T-helper 2 cell (primary cell): Measurements from ENCODE around the gene PRCP.
A peak's percentile ranks its signal among the peaks of the same experiment; 100 is the strongest.
"Not testable (repeated sequence)": the region's sequence is repeated elsewhere in the genome, so short reads cannot be mapped to it uniquely, and the experiment has no call there.

ENCODE experiments used
- DNase-seq, 5 experiments: peaks; one replicate each; pipeline versions ENCODE4 v3.0.0 to v3.0.0-alpha.2; 2012 to 2022
- total RNA-seq, 2 donors: gene quantifications; one replicate each; lab custom pipeline; 2026; lab: John Stamatoyannopoulos, UW

Gene PRCP
- 22.4 to 24.6 reads per million in 2 donors for total RNA-seq

GRCh38 chr11:82900277-82901164 is at the start of gene PRCP:
PRCP (minus strand) TSS chr11:82900430; CDS start chr11:82900402, 28 bp downstream.
- peak; percentile 82 to 96 (median 92) for DNase-seq

GRCh38 chr11:82949352-82949751 is 49.1 kb upstream of the PRCP start:
- no peak for DNase-seq

GRCh38 chr11:82945682-82946081 is 45.5 kb upstream of the PRCP start:
- no peak for DNase-seq

GRCh38 chr11:82945041-82945440 is 44.8 kb upstream of the PRCP start:
- DNase-seq, result not testable (repeated sequence)

GRCh38 chr11:82944198-82944597 is 44.0 kb upstream of the PRCP start:
- no peak for DNase-seq

- not testable (repeated sequence) for DNase-seq
Measured at GRCh38 chr11:82943430-82943829, 43.2 kb upstream of the PRCP start.

- DNase-seq, result no peak
Measured at GRCh38 chr11:82942376-82942775, 42.1 kb upstream of the PRCP start.

GRCh38 chr11:82939456-82939855 is 39.2 kb upstream of the PRCP start:
- no peak for DNase-seq

GRCh38 chr11:82937554-82937953 is 37.3 kb upstream of the PRCP start:
- DNase-seq, result no peak

- DNase-seq, result no peak
Measured at GRCh38 chr11:82936261-82936660, 36.0 kb upstream of the PRCP start.

GRCh38 chr11:82932564-82932963 is 32.3 kb upstream of the PRCP start:
- peak in 1 of 5 experiments; percentile 84 for DNase-seq

- DNase-seq, result no peak
Measured at GRCh38 chr11:82930734-82931133, 30.5 kb upstream of the PRCP start.

- no peak for DNase-seq
Measured at GRCh38 chr11:82930229-82930628, 30.0 kb upstream of the PRCP start.

GRCh38 chr11:82929121-82929520 is 28.9 kb upstream of the PRCP start:
- no peak for DNase-seq

GRCh38 chr11:82927264-82927880 is 27.1 kb upstream of the PRCP start:
- DNase-seq, result peak in 2 of 5 experiments; percentile 31 to 80

- DNase-seq, result no peak
Measured at GRCh38 chr11:82924522-82925224, 24.4 kb upstream of the PRCP start.

- DNase-seq, result not testable (repeated sequence)
Measured at GRCh38 chr11:82922396-82923173, 22.4 kb upstream of the PRCP start.

- DNase-seq, result peak in 1 of 5 experiments; percentile 57
Measured at GRCh38 chr11:82920227-82920626, 20.0 kb upstream of the PRCP start.

- DNase-seq, result not testable (repeated sequence)
Measured at GRCh38 chr11:82919786-82920185, 19.6 kb upstream of the PRCP start.

- no peak for DNase-seq
Measured at GRCh38 chr11:82909015-82909640, 8.9 kb upstream of the PRCP start.

- no peak for DNase-seq
Measured at GRCh38 chr11:82908311-82908710, 8.1 kb upstream of the PRCP start.

- no peak for DNase-seq
Measured at GRCh38 chr11:82907371-82907770, 7.1 kb upstream of the PRCP start.
